H9 (cell line): ENCODE measurements around the gene EFCAB6. TPM values are rescaled to one million over a fixed set of nuclear protein-coding genes. Genes with fewer than 3 reads are reported as not detected.
"Not testable (repeated sequence)": the region's sequence is repeated elsewhere in the genome, so short reads cannot be mapped to it uniquely, and the experiment has no call there.

ENCODE experiments used
- DNase-seq: peaks from one replicate; pipeline ENCODE4 v3.0.0-alpha.2; 2017
- H2AFZ ChIP-seq: one replicate; pipeline ENCODE4 v1.6.1; 2013; ENCODE audit warnings: mild to moderate bottlenecking, low read length, control low read depth, moderate library complexity
- H2AK5ac ChIP-seq: 2 replicates; pipeline ENCODE4 v1.6.1; 2013; ENCODE audit warnings: low read length, control low read depth, mixed read lengths; ENCODE audit not compliant: insufficient read length
- H2BK120ac ChIP-seq: one replicate; pipeline ENCODE4 v1.6.1; 2013; ENCODE audit warnings: low read depth, mild to moderate bottlenecking, low read length, control low read depth, inconsistent platforms; ENCODE audit not compliant: poor library complexity, severe bottlenecking
- H2BK12ac ChIP-seq: 2 replicates; pipeline ENCODE4 v1.6.1; 2013; ENCODE audit warnings: low read length, control low read depth, mixed read lengths, low read depth; ENCODE audit not compliant: insufficient read length
- H2BK15ac ChIP-seq: 2 replicates; pipeline ENCODE4 v1.6.1; 2013; ENCODE audit warnings: low read depth, low read length, control low read depth
- H2BK20ac ChIP-seq: one replicate; pipeline ENCODE4 v1.6.1; 2013; ENCODE audit warnings: low read depth, mild to moderate bottlenecking, low read length, control low read depth, inconsistent platforms; ENCODE audit not compliant: poor library complexity, severe bottlenecking
- H2BK5ac ChIP-seq: 2 replicates; pipeline ENCODE4 v1.6.1; 2013; ENCODE audit warnings: low read length, control low read depth, mixed read lengths; ENCODE audit not compliant: insufficient read length
- H3K14ac ChIP-seq: 2 replicates; pipeline ENCODE4 v1.6.1; 2013; ENCODE audit warnings: low read length, control low read depth; ENCODE audit not compliant: insufficient read depth
- H3K18ac ChIP-seq: 2 replicates; pipeline ENCODE4 v1.6.1; 2013; ENCODE audit warnings: low read depth, mild to moderate bottlenecking, mixed read lengths, low read length, control low read depth; ENCODE audit not compliant: insufficient read length
- H3K23ac ChIP-seq: 2 replicates; pipeline ENCODE4 v1.6.1; 2013; ENCODE audit warnings: low read length, control low read depth, mixed read lengths, low read depth; ENCODE audit not compliant: insufficient read length
- H3K23me2 ChIP-seq: 2 replicates; pipeline ENCODE4 v1.6.1; 2013; ENCODE audit warnings: low read depth, mild to moderate bottlenecking, mixed read lengths, low read length, control low read depth; ENCODE audit not compliant: insufficient read length, poor library complexity, severe bottlenecking
- H3K27ac ChIP-seq: 2 replicates; pipeline ENCODE4 v1.5.1; 2013; ENCODE audit warnings: low read length, control low read depth, mixed read lengths, low read depth; ENCODE audit not compliant: insufficient read length
- H3K27me3 ChIP-seq: 2 replicates; pipeline ENCODE4 v1.6.1; 2013; ENCODE audit warnings: low read length, control low read depth, inconsistent platforms; ENCODE audit not compliant: insufficient read depth
- H3K4ac ChIP-seq: 2 replicates; pipeline ENCODE4 v1.6.1; 2013; ENCODE audit warnings: low read depth, mild to moderate bottlenecking, control low read depth, inconsistent platforms, low read length, moderate library complexity
- H3K4me1 ChIP-seq: 2 replicates; pipeline ENCODE4 v1.6.1; 2013; ENCODE audit warnings: low read length, control low read depth, inconsistent platforms; ENCODE audit not compliant: insufficient read depth
- H3K4me2 ChIP-seq: 2 replicates; pipeline ENCODE4 v1.6.1; 2013; ENCODE audit warnings: low read length, control low read depth, mixed read lengths; ENCODE audit not compliant: insufficient read length, insufficient read depth
- H3K56ac ChIP-seq: 2 replicates; pipeline ENCODE4 v1.6.1; 2013; ENCODE audit warnings: low read depth, mild to moderate bottlenecking, mixed read lengths, low read length, control low read depth; ENCODE audit not compliant: insufficient read length
- H3K79me1 ChIP-seq: 2 replicates; pipeline ENCODE4 v1.6.1; 2013; ENCODE audit warnings: low read depth, mild to moderate bottlenecking, moderate library complexity, low read length, control low read depth, inconsistent platforms; ENCODE audit not compliant: insufficient read depth, poor library complexity, severe bottlenecking
- H3K79me2 ChIP-seq: 2 replicates; pipeline ENCODE4 v1.6.1; 2013; ENCODE audit warnings: low read length, control low read depth, inconsistent platforms; ENCODE audit not compliant: insufficient read depth
- H3K9ac ChIP-seq: 2 replicates; pipeline ENCODE4 v1.6.1; 2013; ENCODE audit warnings: low read length, control low read depth, mixed read lengths; ENCODE audit not compliant: insufficient read length; ENCODE audit errors: extremely low read depth
- H3K9me3 ChIP-seq: one replicate; pipeline ENCODE4 v1.6.1; 2013; ENCODE audit warnings: low read depth, low read length, inconsistent platforms; ENCODE audit not compliant: control insufficient read depth
- H3T11ph ChIP-seq: one replicate; pipeline ENCODE4 v1.6.1; 2013; ENCODE audit warnings: mild to moderate bottlenecking, low read length, control low read depth, inconsistent platforms
- H4K20me1 ChIP-seq: one replicate; pipeline ENCODE4 v1.6.1; 2013; ENCODE audit not compliant: control insufficient read depth, insufficient read length, insufficient read depth
- H4K5ac ChIP-seq: 2 replicates; pipeline ENCODE4 v1.6.1; 2013; ENCODE audit warnings: low read depth, mild to moderate bottlenecking, mixed read lengths, low read length, control low read depth; ENCODE audit not compliant: insufficient read length
- H4K8ac ChIP-seq: replicated peaks from 2 replicates; pipeline ENCODE4 v1.6.1; 2013; ENCODE audit warnings: low read length, control low read depth, mixed read lengths, low read depth; ENCODE audit not compliant: insufficient read length
- H4K91ac ChIP-seq: 2 replicates; pipeline ENCODE4 v1.6.1; 2013; ENCODE audit warnings: low read depth, mild to moderate bottlenecking, moderate library complexity, mixed read lengths, low read length, control low read depth; ENCODE audit not compliant: insufficient read length
- H3K27ac Mint-ChIP-seq, 3 experiments: 2 replicates in 2 of 3; 3 replicates in 1 of 3; pipeline ENCODE4 v1.8.0; 2020 to 2021; ENCODE audit warnings: mixed read lengths in 3 of 3, mild to moderate bottlenecking in 1 of 3, moderate library complexity in 1 of 3
- H3K27me3 Mint-ChIP-seq: 2 replicates; pipeline ENCODE4 v1.8.0; 2021; ENCODE audit warnings: low read depth, mild to moderate bottlenecking, moderate library complexity, mixed read lengths
- H3K36me3 Mint-ChIP-seq, 3 experiments: 2 replicates in 2 of 3; 3 replicates in 1 of 3; pipeline ENCODE4 v1.8.0; 2020 to 2021; ENCODE audit warnings: low read depth in 3 of 3, mixed read lengths in 3 of 3; ENCODE audit not compliant: insufficient read depth in 1 of 3
- H3K4me1 Mint-ChIP-seq, 2 experiments: 2 replicates each; pipeline ENCODE4 v1.8.0; 2020; ENCODE audit warnings: mixed read lengths in 2 of 2
- H3K4me3 Mint-ChIP-seq, 2 experiments: 2 replicates in 1 of 2; 3 replicates in 1 of 2; pipeline ENCODE4 v1.8.0; 2020 to 2021; ENCODE audit warnings: mild to moderate bottlenecking in 2 of 2, mixed read lengths in 2 of 2, moderate library complexity in 1 of 2
- H3K9me3 Mint-ChIP-seq, 2 experiments: 2 replicates in 1 of 2; 3 replicates in 1 of 2; pipeline ENCODE4 v1.8.0; 2020; ENCODE audit warnings: mild to moderate bottlenecking in 2 of 2, mixed read lengths in 2 of 2, moderate library complexity in 1 of 2
- CTCF ChIP-seq: fragments of 200-600 bp; sonication (generic); conservative IDR thresholded peaks from 3 replicates; pipeline ENCODE4 v1.8.0; 2021; ENCODE audit warnings: antibody characterized with exemption, mild to moderate bottlenecking
- WGBS: extraction: QIAGEN DNeasy Blood & Tissue Kit; methylation state at CpG from one replicate; pipeline ENCODE4 v1.1.7; 2013; ENCODE audit warnings: missing lambda C conversion rate, low lambda C conversion rate, mixed read lengths; ENCODE audit not compliant: insufficient read length; ENCODE audit errors: extremely low coverage; 5-methylcytosine and 5-hydroxymethylcytosine counted together
- total RNA-seq: library from RNA; stranded (reverse); gene quantifications from 2 replicates; pipeline ENCODE4 v1.2.1, GENCODE V29; 2021

EFCAB6 gene
- total RNA-seq, 1 experiment from 2014 or later = 0.31 TPM

GRCh38 chr22:43658823-43659222, 153.3 kb downstream of the EFCAB6 start:
- Histone ChIP-seq H2BK20ac (no peak overlapping the region), H3K27me3 (no peaks in the 10 kb centered on the region), H3K23me2 (no peaks in the 10 kb centered on the region), H3K23ac (no peak overlapping the region), H3K9ac (no peak overlapping the region), H4K91ac (no peak overlapping the region), H3K27ac (no peak overlapping the region), H2AFZ (no peak overlapping the region), H3K79me2 (no peaks in the 10 kb centered on the region), H3K79me1 (no peaks in the 10 kb centered on the region), H3K14ac (no peak overlapping the region), H3K4ac (no peak overlapping the region), H3K18ac (no peak overlapping the region), H2BK15ac (no peak overlapping the region), H2BK12ac (no peak overlapping the region), H3K4me2 (no peak overlapping the region), H2BK5ac (no peak overlapping the region), H4K8ac (no peak overlapping the region), H3K4me1 (peaks cover 3% of the 10 kb centered on the region; the same call in 1 of the 2 replicates), H4K5ac (no peak overlapping the region), H2BK120ac (no peak overlapping the region), H2AK5ac (no peak overlapping the region), H3T11ph (no peak overlapping the region), H3K9me3 (no peaks in the 10 kb centered on the region), H3K56ac (no peak overlapping the region), H4K20me1 (no peaks in the 10 kb centered on the region)
- TF ChIP-seq CTCF = no peak
- Mint-ChIP-seq H3K9me3 (no peaks in the 10 kb centered on the region), H3K4me3 (no peak overlapping the region; a peak in 1 of 5 replicates), H3K27me3 (peaks cover 5% of the 10 kb centered on the region; the same call in 1 of the 2 replicates), H3K27ac (no peak overlapping the region), H3K36me3 (no peaks in the 10 kb centered on the region), H3K4me1 (peaks cover 19 to 21% of the 10 kb centered on the region in 2 experiments)
- no peak for DNase-seq
- WGBS = no CpG with 5 or more reads among the region's 9 CpGs

DNA sequence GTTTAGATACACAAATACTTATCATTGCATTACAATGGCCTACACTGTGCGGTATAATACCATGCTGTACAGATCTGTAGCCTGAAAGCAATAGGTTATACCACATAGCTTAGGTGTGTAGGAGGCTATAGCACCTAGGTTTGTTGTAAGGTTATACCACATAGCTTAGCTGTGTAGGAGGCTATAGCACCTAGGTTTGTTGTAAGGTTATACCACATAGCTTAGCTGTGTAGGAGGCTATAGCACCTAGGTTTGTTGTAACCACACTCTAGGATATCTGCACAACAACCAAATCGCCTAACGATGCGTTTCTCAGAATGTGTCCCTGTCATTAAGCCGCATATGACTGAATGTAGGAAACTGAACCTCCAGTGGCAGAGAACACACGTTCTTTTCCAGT, 155.5 kb downstream of the EFCAB6 start:
- not testable (repeated sequence) for H4K8ac ChIP-seq, H3K23ac ChIP-seq, H4K5ac ChIP-seq, H3K27me3 ChIP-seq, H3K4me3 Mint-ChIP-seq, H2BK12ac ChIP-seq, H3K9me3 ChIP-seq, H3K27me3 Mint-ChIP-seq, H3K23me2 ChIP-seq, DNase-seq, H3K27ac Mint-ChIP-seq, H3K4ac ChIP-seq, H3K9ac ChIP-seq, H3K79me2 ChIP-seq, H2AFZ ChIP-seq, H2BK5ac ChIP-seq, H2BK120ac ChIP-seq, H2AK5ac ChIP-seq, H3K18ac ChIP-seq, H3K79me1 ChIP-seq, H4K91ac ChIP-seq, H3K4me2 ChIP-seq, H3K56ac ChIP-seq, H2BK20ac ChIP-seq, H3K27ac ChIP-seq, H3T11ph ChIP-seq, H3K14ac ChIP-seq, H3K4me1 ChIP-seq, H2BK15ac ChIP-seq, H4K20me1 ChIP-seq
- no CpG with 5 or more reads among the region's 6 CpGs for whole genome bisulfite sequencing
- peaks cover 18 to 21% of the 10 kb centered on the region in 2 experiments for H3K4me1 Mint-ChIP-seq
- peaks cover 6 to 21% (median 12%) of the 10 kb centered on the region in 3 experiments; a peak in 6 of 7 replicates for H3K36me3 Mint-ChIP-seq
- peaks cover 17 to 18% of the 10 kb centered on the region in 2 experiments for H3K9me3 Mint-ChIP-seq
